Activated naive CD8-positive, alpha-beta T cell treated with anti-CD3 and anti-CD28 coated beads, Interleukin-2, amount 50 U/mL, for 24 hours (primary cell): Measurements from ENCODE around the gene RHOF.

Source experiments
- ATAC-seq: fragments of 150-1000 bp; cut with Tn5 transposase; one replicate; pipeline ENCODE4 v1.10.0; 2021
- DNase-seq: peaks from one replicate; pipeline ENCODE4 v3.0.0; 2021
- H3K27ac Mint-ChIP-seq: one replicate; pipeline ENCODE4 v1.8.0; 2021; ENCODE audit warnings: mild to moderate bottlenecking, mixed read lengths
- H3K27me3 Mint-ChIP-seq: one replicate; pipeline ENCODE4 v1.8.0; 2021; ENCODE audit warnings: mixed read lengths
- H3K36me3 Mint-ChIP-seq: one replicate; pipeline ENCODE4 v1.8.0; 2021; ENCODE audit warnings: low read depth, mixed read lengths
- H3K4me1 Mint-ChIP-seq: one replicate; pipeline ENCODE4 v1.8.0; 2021; ENCODE audit warnings: mixed read lengths
- H3K4me3 Mint-ChIP-seq: one replicate; pipeline ENCODE4 v1.8.0; 2021; ENCODE audit warnings: mild to moderate bottlenecking, moderate library complexity, mixed read lengths
- H3K9me3 Mint-ChIP-seq: one replicate; pipeline ENCODE4 v1.8.0; 2021; ENCODE audit warnings: mixed read lengths

Gene RHOF, protein sequence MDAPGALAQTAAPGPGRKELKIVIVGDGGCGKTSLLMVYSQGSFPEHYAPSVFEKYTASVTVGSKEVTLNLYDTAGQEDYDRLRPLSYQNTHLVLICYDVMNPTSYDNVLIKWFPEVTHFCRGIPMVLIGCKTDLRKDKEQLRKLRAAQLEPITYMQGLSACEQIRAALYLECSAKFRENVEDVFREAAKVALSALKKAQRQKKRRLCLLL

DNA sequence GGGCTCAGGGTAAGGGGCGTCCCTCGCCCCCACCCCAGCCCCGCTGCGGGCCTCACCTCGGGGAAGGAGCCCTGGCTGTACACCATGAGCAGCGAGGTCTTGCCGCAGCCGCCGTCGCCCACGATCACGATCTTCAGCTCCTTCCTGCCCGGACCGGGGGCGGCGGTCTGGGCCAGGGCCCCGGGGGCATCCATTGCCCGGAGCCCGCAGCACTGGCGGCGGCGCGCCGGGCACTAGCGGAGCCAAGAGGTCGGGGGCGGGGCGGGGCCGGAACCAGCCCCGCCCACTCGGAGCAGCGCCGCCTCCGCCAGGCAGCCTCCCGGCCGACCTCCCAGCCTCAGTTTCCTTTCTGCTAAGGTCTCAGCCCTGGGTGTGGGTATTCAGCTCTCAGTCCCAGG is at the start of gene RHOF:
Gene RHOF (minus strand): TSS at position 249 of the 398 bp plus-strand sequence. CDS start 55 bp downstream, at position 194.
- Mint-ChIP-seq H3K9me3 (no peaks in the 10 kb centered on the region), H3K4me3 (peak within 1 kb of the TSS; percentile 94), H3K27ac (peak within 1 kb of the TSS; percentile 100), H3K4me1 (peaks cover 67% of the 10 kb centered on the region), H3K27me3 (no peaks in the 10 kb centered on the region), H3K36me3 (peaks cover 24% of the 10 kb centered on the region)
- ATAC-seq (peak; percentile 1), DNase-seq (peak; percentile 80)

DNA sequence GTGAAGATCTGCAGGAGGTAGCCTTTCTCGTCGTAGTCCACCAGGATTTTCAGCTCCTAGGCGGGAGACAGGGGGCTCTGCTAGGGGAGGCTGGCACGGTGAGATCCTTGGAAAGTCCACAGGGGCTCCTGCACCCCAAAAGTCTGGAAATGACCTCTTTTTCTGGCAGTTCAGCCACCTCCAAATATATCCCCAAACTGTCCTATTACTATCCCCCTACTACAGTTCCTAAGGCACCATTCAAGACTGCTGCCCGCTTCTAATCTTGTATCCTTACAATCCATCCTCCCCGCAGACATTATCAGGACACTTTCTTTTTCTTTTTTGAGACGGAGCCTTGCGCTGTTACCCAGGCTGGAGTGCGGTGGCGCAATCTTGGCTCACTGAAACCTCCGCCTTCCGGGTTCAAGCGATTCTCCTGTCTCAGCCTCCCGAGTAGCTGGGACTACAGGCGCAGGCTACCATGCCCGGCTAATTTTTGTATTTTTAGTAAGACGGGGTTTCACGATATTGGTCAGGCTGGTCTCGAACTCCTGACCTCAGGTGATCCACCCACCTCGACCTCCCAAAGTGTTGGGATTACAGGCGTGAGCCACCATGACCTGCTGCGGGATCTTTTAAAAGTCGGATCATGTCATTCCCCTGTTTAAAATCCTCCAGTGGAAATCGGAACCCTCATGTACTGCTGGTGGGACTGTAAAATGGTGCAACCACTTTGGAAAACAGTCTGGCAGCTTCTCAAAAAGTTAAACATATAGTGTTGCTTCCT is 46.7 kb upstream of the RHOF start:
- Mint-ChIP-seq H3K4me1 (peaks cover 17% of the 10 kb centered on the region), H3K9me3 (no peaks in the 10 kb centered on the region), H3K4me3 (peak overlapping the region; percentile 98), H3K36me3 (no peaks in the 10 kb centered on the region), H3K27me3 (no peaks in the 10 kb centered on the region), H3K27ac (peak overlapping the region; percentile 92)
- ATAC-seq (no peak), DNase-seq (no peak)

DNA sequence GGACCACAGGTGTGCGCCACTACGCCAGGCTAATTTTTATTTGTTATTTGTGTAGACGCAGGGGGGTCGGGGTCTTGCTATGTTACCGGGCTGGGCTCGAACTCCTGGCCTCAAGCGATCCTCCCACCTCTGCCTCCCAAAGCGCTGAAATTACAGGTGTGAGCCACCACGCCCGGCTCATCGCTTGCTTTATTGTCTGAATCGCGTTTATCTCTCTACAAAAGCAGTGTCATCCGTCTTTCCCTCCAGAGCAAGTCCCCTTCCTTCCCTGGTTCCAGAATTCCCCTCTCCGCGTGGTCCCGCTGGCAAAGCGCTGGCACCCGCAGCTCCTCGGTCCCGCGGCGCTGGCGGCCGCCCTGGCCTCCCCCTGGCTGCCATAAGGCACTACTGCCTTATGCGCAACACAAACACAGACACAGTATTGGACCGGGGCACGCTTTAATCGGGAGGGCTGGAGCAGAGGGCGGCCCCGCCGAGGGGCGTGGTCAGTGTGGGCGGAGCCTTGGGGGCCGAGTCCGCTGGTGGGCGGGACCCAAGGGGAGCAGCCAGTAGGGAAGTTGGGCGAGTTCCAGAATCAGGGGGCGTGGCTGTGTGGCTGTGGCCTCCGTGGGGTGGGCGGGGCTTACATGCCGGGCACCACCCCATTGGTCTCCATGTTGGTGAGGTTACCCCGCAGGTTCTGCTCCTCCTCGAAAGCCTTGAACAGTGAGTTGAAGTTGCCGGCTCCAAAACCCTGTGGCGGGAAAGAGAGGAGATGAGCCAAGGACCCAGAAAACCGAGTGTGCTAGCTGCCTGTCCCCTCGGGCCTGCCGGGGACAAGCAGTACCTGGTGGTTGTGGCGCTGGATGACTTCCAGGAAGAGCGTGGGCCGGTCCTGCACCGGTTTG is 45.9 kb upstream of the RHOF start:
- H3K4me3 Mint-ChIP-seq, result peak overlapping the region; percentile 98
- DNase-seq, result peak; percentile 100
- no peaks in the 10 kb centered on the region for H3K36me3 Mint-ChIP-seq
- no peaks in the 10 kb centered on the region for H3K27me3 Mint-ChIP-seq
- H3K9me3 Mint-ChIP-seq, result no peaks in the 10 kb centered on the region
- peaks cover 17% of the 10 kb centered on the region for H3K4me1 Mint-ChIP-seq
- peak; percentile 98 for ATAC-seq
- peak overlapping the region; percentile 92 for H3K27ac Mint-ChIP-seq

DNA sequence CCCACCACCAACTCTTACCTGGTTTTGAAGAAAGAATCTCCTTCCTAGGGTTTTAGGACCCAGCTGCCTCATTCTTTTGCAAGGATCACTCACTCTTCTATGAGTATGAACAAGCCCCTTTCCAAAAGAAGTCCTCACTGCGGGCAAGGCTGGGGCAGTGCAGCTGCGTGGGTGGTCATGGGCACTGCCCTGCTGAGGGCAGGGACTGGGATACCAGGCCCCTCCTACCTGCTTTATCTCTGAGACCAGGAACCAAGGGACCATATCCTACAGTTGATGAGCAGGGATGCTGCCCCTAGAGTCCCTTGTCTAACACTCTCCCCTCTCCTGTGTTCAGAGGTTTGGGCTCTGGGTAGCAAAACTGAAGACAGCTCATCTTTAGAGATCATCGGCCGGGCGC is 44.6 kb upstream of the RHOF start:
- ATAC-seq (no peak), DNase-seq (no peak)
- Mint-ChIP-seq H3K4me1 (peaks cover 17% of the 10 kb centered on the region), H3K4me3 (no peak overlapping the region), H3K27me3 (no peaks in the 10 kb centered on the region), H3K9me3 (no peaks in the 10 kb centered on the region), H3K36me3 (no peaks in the 10 kb centered on the region), H3K27ac (no peak overlapping the region)

DNA sequence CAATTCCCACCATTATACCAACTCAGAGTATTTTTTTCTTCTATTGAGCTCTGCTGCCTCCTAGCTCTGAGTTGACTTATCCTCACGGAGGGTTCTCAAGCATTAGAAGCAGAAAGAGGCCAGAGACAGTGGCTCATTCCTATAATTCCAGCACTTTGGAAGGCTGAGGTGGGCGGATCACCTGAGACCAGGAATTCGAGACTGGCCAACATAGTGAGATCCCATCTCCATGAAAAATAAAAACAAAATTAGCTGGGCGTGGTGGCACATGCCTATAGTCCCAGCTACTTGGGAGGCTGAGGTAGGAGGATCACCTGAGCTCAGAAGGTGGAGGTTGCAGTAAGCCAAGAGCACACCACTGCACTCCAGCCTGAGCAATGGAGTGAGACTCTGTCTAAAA is 44.2 kb upstream of the RHOF start:
- Mint-ChIP-seq H3K27ac (no peak overlapping the region), H3K27me3 (no peaks in the 10 kb centered on the region), H3K9me3 (no peaks in the 10 kb centered on the region), H3K4me3 (no peak overlapping the region), H3K36me3 (no peaks in the 10 kb centered on the region), H3K4me1 (peaks cover 20% of the 10 kb centered on the region)
- no peak for ATAC-seq
- no peak for DNase-seq

DNA sequence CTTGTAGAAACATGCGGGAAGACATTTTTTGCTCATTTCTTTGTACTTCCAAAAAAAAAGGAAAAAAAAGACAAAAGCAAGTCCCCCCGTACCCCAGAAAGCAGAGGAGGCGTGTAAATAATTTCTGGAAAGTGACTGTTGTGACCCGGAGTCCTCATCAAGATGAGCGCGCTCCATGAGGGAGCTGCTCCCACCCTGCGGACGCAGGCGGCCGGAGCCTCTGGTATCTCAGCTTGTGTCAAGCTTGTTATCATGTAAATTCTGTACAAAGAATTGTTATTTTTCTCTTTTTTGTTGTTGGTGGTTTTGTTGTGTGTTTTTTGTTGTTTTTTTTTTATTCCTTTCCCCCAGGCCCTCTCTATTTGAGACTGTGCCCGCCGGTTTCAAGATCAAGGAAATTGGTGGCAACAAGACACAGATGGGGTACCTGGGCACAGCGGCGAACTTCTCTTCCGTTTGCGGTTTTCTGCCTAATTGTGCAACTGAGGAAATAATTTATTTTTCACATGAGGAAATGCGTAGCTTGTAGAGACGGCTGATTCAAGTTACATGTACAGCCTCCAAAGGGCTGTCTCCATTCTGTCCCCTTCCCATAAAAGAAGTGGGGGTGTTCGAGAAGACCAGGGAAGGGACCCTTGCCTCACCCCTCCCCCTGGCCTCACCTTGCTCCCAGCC is 38.2 kb upstream of the RHOF start:
- no peaks in the 10 kb centered on the region for H3K27me3 Mint-ChIP-seq
- peaks cover 20% of the 10 kb centered on the region for H3K36me3 Mint-ChIP-seq
- H3K4me1 Mint-ChIP-seq, result peaks cover 4% of the 10 kb centered on the region
- no peak overlapping the region for H3K4me3 Mint-ChIP-seq
- ATAC-seq (no peak), DNase-seq (no peak)
- peak overlapping the region; percentile 27 for H3K27ac Mint-ChIP-seq
- H3K9me3 Mint-ChIP-seq, result no peaks in the 10 kb centered on the region

DNA sequence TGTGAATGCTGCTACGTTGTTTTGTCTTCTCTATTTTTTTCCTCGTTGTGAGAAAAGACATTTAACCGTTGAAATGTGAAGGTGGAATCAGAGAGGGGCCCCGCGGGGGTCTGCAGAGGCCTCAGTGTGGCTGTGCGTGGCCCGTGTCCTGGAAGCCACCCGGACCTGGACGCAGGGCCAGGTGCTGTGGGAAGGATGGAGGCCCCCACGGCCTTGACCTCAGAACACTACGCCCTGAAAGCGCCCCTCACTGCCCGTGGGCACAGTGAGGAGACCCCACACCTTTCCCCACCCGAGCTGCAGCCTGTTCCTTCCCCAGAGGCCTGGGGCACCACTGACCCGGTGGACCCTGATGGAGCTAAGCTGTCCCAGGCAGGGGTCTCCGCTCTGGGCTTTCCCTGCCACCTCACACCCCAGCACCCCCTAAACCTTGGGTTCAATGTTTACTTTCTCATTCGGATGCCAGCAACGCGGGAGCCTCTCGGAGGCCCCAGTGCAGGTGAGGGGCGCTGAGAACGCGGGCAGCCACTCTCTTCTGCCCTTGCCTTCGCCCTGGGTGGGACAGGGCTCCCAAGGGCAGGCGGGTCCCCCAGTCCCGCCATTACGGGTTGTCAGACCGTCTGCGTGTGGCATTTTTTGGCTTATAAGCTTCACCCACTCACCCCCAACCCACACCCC is 37.2 kb upstream of the RHOF start:
- no peak overlapping the region for H3K4me3 Mint-ChIP-seq
- H3K27ac Mint-ChIP-seq, result no peak overlapping the region
- H3K36me3 Mint-ChIP-seq, result peaks cover 26% of the 10 kb centered on the region
- ATAC-seq (no peak), DNase-seq (no peak)
- H3K4me1 Mint-ChIP-seq, result peaks cover 6% of the 10 kb centered on the region
- no peaks in the 10 kb centered on the region for H3K27me3 Mint-ChIP-seq
- no peaks in the 10 kb centered on the region for H3K9me3 Mint-ChIP-seq

DNA sequence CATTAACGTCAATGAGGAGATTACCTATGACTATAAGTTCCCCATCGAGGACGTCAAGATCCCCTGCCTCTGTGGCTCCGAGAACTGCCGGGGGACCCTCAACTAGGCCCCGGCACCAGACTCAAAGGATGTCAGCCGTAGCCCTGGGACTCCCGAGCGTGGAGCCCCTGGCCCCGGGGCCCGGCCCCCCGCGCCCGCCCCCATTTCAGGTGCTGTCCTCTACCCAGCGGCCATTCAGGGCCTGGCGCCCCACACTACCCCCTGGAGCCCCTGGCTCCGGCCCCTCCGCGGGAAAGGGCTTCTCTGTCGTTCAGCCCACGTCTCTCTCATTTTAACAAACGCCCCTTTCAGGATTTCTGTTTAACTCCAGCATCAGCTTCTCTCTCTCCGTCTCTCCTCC is 36.6 kb upstream of the RHOF start:
- ATAC-seq (no peak), DNase-seq (no peak)
- H3K27ac Mint-ChIP-seq, result no peak overlapping the region
- no peaks in the 10 kb centered on the region for H3K9me3 Mint-ChIP-seq
- H3K36me3 Mint-ChIP-seq, result peaks cover 27% of the 10 kb centered on the region
- no peak overlapping the region for H3K4me3 Mint-ChIP-seq
- H3K4me1 Mint-ChIP-seq, result peaks cover 6% of the 10 kb centered on the region
- H3K27me3 Mint-ChIP-seq, result no peaks in the 10 kb centered on the region

DNA sequence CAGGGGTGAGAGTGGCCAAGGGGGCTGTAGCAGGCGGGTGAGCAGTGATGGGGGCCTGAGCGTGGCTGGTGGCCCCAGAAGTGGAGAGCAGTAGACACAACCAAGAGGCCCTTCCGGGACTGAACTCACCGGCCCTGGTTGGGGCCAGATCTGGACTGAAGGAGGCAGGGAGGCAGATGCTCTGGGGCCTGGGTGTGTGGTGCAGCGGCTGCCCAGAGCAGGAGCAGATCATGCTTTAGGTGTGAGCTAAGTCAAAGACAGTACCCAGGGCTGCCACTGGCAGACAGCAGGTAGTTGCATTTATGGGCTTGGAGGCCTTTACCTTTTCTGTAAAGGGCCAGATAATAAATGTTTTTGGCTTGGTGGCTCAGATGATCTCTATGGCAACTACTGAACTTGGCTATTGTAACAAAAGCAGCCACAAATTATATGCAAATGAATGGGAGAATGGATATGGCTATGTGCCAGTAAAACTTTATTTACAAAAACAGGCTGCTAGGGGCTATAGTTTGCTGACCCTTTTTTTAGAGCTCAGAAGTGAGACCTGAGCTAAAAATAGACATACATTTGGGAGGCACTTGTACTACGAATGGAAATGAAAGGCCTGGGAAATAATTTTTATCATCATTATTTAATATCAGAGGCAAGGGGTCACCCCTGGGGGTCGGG is 35.9 kb upstream of the RHOF start:
- Mint-ChIP-seq H3K36me3 (peaks cover 32% of the 10 kb centered on the region), H3K27ac (peak overlapping the region; percentile 52), H3K27me3 (no peaks in the 10 kb centered on the region), H3K4me1 (peaks cover 6% of the 10 kb centered on the region), H3K9me3 (no peaks in the 10 kb centered on the region), H3K4me3 (no peak overlapping the region)
- DNase-seq (no peak), ATAC-seq (no peak)

DNA sequence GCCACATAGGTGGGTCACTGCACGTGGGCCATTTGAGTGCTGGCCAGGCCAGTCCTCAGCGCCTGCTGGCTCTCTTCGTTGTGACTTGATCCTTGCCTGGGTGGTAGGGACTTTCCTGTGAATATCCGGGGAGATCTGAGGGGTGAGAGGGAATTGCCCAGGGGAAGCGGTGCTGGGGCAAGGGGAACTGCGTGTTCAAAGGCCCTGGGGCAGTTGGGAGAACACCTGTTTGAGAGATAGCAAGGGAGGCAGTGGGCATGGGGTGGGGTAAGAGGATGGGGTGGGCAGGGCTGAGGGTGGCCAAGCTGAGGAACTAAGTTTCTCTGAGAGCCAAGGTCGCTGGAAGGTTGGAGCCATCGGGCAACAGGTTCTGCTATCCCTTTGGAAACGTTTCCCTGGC is 35.3 kb upstream of the RHOF start:
- no peak overlapping the region for H3K4me3 Mint-ChIP-seq

DNA sequence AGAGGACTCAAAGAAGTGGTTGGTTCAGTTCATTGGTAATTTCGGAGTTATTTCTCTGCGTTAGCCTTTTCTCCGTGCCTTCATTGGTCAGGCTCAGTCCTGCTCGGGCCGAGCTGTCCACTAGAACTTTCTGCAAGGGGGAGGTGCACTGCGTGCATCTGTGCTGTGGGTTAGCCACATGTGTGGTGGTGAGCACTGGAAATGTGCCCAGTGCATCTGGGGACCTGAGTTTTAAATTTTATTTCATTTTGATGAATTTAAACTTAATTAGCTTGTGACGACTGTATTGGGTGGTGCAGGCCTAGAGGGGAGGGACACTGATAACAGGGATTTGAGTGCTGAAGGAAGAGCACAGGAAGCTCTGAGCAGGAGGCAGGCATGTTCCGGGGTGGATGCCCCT is 34.8 kb upstream of the RHOF start:
- H3K36me3 Mint-ChIP-seq, result peaks cover 37% of the 10 kb centered on the region
- no peak for DNase-seq
- no peak for ATAC-seq
- no peak overlapping the region for H3K4me3 Mint-ChIP-seq
- H3K4me1 Mint-ChIP-seq, result peaks cover 6% of the 10 kb centered on the region
- H3K9me3 Mint-ChIP-seq, result no peaks in the 10 kb centered on the region
- no peak overlapping the region for H3K27ac Mint-ChIP-seq
- H3K27me3 Mint-ChIP-seq, result no peaks in the 10 kb centered on the region

More for the DNA sequence above, 35.3 kb upstream of the RHOF start:
- H3K9me3 Mint-ChIP-seq, result no peaks in the 10 kb centered on the region
- peaks cover 32% of the 10 kb centered on the region for H3K36me3 Mint-ChIP-seq
- peaks cover 6% of the 10 kb centered on the region for H3K4me1 Mint-ChIP-seq
- H3K27ac Mint-ChIP-seq, result peak overlapping the region; percentile 52
- no peaks in the 10 kb centered on the region for H3K27me3 Mint-ChIP-seq
- no peak for DNase-seq
- no peak for ATAC-seq

DNA sequence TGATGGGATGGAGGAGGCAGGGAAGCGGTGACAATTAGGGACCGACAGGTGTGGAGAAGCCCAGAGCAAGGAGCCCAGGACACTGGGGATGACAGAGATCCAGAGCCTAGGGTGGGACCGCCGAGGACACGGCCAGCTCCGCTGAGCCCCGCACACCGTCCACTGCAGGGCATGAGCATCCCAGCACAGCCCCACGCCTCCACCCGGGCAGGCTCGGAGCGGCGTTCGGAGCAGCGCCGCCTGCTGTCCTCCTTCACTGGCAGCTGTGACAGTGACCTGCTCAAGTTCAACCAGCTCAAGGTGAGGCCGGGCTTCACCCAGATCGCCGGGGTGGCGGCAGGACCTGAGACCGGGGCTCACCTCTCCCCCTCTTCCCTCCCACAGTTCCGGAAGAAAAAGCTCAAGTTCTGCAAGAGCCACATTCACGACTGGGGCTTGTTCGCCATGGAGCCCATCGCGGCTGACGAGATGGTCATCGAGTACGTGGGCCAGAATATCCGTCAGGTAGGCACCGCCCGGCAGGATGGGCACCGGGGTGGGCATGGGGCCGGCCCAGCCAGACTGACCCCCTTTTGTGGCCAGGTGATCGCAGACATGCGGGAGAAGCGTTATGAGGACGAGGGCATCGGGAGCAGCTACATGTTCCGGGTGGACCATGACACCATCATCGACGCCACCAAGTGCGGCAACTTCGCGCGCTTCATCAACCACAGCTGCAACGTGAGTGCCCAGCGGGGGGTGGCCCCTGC is 34.0 kb upstream of the RHOF start:
- Mint-ChIP-seq H3K36me3 (peaks cover 37% of the 10 kb centered on the region), H3K9me3 (no peaks in the 10 kb centered on the region), H3K4me1 (peaks cover 2% of the 10 kb centered on the region), H3K27ac (no peak overlapping the region), H3K4me3 (no peak overlapping the region), H3K27me3 (no peaks in the 10 kb centered on the region)
- DNase-seq (no peak), ATAC-seq (no peak)
